Stimulated activated CD4-positive, alpha-beta T cell treated with anti-CD3 and anti-CD28 coated beads, Interleukin-15, amount 100 ng/mL, for 48 hours (primary cell): ENCODE measurements around the gene FAM111B.
A peak's percentile ranks its signal among the peaks of the same experiment; 100 is the strongest.
"Not testable (repeated sequence)": the region's sequence is repeated elsewhere in the genome, so short reads cannot be mapped to it uniquely, and the experiment has no call there.

Experiments used
- DNase-seq, 2 donors: peaks; one replicate each; pipeline ENCODE4 v3.0.0-alpha.2; 2020; ENCODE audit warnings: low read depth in 2 of 2

FAM111B gene, protein sequence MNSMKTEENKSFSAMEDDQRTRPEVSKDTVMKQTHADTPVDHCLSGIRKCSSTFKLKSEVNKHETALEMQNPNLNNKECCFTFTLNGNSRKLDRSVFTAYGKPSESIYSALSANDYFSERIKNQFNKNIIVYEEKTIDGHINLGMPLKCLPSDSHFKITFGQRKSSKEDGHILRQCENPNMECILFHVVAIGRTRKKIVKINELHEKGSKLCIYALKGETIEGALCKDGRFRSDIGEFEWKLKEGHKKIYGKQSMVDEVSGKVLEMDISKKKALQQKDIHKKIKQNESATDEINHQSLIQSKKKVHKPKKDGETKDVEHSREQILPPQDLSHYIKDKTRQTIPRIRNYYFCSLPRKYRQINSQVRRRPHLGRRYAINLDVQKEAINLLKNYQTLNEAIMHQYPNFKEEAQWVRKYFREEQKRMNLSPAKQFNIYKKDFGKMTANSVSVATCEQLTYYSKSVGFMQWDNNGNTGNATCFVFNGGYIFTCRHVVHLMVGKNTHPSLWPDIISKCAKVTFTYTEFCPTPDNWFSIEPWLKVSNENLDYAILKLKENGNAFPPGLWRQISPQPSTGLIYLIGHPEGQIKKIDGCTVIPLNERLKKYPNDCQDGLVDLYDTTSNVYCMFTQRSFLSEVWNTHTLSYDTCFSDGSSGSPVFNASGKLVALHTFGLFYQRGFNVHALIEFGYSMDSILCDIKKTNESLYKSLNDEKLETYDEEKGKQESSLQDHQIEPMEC

GRCh38 chr11:59106363-59107336 is at the start of gene FAM111B:
Gene FAM111B (plus strand): TSS chr11:59107237. CDS start chr11:59109626, 2,389 bp downstream.
- peak; percentile 49 to 57 for DNase-seq

DNA sequence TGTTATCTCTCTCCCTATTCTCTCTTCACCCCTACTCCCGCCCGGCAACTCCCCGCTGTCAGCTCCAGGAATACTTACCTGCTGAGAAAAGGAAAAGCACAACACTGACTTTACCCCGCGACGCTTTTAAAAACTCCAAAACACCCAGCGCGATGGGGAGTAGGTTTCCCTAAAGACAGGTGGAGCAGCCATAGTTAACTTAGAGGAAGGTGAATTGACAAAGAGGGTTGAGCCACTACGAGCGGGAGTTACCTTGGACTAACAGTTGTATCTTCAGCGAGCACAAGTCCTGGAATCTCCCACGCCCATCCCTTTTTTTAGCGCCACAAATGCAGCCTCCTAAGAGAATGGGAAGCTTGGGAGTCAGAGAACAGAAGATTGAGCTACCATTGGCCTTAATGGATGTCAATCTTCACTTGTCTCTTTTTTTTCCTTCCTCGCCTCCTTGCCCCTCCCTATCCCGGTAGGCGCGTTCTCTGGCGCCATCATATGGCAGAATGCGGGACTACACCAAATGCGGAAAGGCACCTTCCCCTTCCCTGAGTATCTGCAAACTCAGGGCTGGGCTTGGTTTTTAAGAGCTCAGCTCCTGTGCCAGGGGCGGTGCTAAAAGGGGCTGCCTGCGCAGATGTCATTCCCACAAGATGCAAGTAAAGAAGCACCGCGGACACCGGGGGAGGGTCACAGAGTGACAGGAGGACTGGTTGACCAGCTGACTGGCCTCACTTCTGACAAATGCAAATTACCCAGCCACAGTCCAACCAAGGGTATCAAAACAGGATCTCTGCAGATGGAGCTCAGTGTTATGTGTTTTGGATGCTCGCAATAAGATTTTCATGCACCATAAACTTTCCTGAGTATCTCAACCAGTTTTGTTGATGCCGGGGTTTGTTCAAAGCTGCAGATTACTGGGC is 48.7 kb upstream of the FAM111B start:
- peak; percentile 64 to 83 for DNase-seq

- DNase-seq = not testable (repeated sequence)
Observed at GRCh38 chr11:59060096-59060495, 46.9 kb upstream of the FAM111B start.

DNA sequence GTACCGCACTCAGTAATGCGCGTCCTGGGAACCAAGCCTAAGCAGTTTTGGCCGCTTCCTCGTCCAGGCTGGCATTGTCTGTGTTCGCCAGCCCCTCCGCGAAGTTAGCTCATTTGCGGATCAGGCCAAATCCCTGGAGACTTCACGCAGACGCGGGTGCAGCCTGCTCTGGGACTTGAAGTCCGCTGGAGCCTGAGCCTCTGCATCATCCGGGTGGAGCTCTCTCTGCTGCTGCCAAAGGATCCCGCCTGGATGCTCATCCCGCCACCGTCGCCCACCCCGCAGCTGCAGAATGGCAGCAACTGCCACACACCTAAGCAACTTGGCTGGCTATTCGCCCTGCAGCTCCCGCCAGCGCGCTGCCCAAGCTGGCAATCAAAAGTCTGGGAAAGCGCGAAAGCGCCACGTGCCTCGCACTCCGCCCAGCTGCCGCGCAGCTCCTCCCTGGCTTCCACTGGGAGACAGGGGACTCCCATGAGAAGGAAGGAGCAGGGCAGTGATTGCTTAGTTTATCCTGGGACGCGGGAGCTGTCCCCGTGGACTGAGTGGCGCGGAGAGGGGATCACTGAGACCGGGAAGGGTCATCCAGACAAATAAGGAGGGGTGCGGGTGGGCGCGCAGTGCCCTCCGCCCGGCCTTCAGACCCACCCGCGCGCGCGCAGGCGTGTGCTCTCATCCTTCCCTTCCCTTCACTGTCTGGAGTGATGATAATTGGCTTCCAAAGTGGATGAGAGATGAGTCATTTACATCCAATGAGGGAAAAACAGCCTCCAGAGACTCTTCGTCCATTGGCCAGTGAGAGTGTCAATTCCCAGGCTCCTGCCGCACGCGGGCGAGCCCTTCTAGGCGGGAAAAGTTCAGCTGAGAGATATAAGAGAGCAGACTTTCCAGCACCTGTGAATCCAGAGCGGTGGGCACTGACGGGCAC is 44.2 kb upstream of the FAM111B start:
- DNase-seq = no peak

DNA sequence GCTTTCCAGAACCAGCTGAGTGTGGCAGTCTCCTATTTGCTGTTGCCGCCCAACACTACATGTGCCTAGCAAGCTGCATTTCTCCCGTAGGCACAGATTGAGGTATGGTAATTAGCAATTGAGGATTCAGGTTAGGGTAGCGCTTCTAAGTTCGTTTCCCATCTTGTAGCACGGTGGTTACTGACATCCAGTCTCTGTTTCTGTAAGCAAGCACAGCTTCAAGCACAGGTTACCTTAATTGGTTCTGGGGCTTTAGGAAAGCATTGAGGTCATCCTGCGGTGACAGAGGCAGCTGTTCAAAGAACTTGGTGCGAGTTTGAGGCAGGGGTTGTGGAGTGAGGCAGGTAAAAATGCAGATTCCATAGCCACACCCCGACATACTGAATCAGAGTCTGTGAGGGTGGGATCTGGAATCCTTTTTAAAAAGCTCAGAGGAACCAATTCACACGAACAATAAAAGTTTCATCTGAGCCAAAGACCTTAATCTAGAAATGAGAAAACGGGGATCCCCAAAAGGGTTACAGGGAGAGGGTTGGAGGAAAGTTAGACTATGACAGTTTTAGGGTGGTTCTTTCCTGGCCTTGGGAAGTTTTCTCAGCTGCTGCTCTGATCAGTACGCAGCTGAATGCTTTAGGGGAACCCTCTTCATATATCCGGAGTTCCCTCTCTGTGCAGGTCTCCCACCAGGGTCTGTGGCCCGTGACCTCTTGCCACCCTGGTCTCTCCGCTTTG is 42.9 kb upstream of the FAM111B start:
- not testable (repeated sequence) for DNase-seq

DNA sequence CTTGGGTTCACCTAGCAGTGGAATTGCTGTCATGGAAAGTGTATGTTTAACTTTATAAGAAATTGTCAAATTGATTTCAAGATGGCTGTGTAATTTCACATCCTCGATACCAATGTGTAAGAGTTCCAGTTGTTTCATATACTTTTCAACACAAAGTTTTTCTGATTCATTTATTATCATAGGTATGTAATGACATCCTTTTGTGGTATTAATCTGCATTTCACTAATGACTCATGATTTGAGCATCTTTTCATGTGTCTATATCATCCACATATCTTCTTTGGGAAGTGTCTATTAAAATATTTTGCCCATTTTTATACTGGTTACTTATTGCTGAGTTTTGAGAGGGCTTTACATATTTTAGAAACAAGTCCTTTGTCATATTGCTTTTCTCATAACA is 38.0 kb upstream of the FAM111B start:
- no peak for DNase-seq

DNA sequence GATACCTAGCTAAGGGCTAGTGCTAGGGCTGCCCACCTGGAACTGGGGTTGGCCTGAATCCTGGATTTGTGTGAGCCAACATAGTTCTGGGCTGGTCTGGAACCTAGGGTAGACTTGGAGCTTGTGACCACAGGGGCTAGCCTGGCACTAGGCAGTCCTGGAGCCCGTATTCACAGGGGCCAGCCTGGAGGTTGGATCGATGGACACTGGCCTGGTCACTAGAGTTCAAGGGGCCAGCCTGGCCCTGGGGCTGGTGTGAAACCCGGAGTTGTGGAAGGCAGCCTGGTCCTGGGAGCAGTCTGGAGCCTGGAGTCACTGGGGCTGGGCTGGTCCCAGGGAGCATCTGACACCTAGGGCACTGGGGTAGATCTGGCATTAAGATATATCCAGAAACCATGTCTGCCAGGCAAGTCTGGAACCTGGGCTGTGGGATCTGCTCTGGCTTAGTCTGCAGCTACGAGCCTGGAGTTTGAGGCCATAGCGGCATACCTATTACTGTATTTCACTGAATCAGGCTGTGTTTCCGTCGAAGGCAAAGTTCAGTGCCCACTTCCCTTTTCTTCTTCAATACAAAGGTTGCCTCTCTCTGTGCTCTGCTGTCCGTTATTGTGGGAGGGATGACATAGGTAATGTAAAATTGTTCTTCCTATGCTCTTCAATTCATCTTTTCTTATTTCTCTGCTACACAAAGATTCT is 30.0 kb upstream of the FAM111B start:
- DNase-seq = no peak

GRCh38 chr11:59078435-59078834 is 28.6 kb upstream of the FAM111B start:
- no peak for DNase-seq

DNA sequence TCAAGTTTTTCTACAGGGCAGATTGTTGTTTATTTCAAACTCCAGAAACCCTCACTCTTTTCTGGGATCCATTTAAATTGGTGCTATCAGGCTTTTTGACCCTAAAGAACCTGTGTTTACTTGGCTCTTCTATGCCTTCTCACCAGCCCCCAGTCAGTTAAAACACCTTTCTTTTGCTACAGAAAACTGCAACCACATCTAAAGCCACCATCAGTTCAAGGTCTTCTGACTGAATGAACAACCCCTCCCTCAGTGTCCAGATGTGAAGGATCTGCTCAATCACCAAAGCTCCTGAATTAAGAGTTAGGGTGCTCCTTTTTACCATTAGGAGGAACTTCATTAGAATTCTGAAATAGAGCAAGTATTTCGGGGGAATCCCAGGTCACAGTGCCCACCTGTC is 28.0 kb upstream of the FAM111B start:
- DNase-seq = no peak

DNA sequence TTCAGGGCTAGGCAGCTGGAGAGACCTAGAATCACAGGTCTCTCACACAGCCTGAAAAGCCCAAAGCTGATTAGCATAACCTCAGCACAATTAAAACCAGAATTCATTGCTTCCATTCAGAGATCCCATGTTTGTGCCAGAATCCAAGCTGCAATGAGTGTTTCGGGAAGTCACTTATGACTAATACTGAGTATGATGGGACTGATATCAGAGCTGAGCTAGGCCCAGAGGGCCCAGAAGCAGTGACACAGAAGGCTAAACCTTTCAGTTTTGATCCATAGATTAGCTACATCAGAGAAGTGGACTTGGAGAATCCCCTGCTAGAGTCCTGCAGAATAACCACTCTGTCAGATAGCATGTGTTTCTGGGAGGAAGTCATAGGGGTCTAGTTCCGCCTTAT is 26.6 kb upstream of the FAM111B start:
- DNase-seq = not testable (repeated sequence)

DNA sequence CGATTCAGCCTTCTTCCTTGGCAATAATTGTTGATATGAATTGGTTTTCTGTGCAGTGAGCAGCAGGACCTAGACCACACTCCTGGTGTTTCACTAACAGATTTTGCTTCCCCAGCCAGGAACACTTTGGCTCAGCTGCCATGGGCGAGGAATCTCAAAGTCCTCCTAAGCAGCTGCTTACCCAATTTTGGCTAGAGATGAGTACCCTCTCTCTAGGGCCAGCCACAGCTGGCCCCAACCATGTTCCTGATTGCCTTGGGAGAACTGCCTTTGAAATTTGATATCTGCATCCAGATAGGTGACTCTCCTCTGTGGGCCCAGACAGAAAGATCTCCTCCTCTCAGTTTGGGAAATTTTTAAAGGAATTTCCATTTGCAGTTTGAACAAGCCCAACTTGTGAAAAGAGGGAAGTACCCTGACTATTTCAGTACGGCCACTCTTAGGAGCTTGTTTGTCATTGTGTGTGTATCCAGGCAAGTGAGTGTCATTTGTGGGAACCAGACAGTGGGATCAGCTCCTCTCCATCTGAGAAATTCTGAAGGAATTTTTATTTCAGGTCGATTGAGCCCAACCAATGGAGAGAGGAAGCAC is 25.5 kb upstream of the FAM111B start:
- DNase-seq = not testable (repeated sequence)

GRCh38 chr11:59086007-59086406 is 21.0 kb upstream of the FAM111B start, which contains the start of gene GLYATL1B:
Gene GLYATL1B (plus strand): TSS chr11:59086307. CDS start chr11:59086307, 0 bp downstream.
- not testable (repeated sequence) for DNase-seq

- DNase-seq = no peak
Observed at GRCh38 chr11:59088162-59088561, 18.9 kb upstream of the FAM111B start.

DNA sequence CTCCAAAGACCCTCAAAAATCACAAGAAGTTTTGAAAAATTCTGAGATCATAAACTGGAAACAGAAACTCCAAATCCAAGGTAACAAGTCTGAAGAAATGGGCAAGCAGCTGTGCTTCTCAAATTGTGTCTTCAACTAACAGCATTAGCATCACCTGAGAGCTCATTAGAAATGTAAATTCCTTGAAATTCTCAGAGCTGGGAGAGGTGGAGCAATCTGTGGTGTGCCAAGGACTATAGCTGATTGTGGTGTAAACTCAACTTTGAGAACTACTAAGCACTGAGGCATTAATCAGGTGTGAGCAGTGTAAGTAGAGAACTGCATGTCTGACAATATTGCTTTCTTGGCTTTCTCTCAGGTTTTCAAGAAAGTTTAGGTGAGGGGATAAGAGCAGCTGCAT is 13.5 kb upstream of the FAM111B start:
- not testable (repeated sequence) for DNase-seq

- DNase-seq = not testable (repeated sequence)
Observed at GRCh38 chr11:59095225-59095624, 11.8 kb upstream of the FAM111B start.

DNA sequence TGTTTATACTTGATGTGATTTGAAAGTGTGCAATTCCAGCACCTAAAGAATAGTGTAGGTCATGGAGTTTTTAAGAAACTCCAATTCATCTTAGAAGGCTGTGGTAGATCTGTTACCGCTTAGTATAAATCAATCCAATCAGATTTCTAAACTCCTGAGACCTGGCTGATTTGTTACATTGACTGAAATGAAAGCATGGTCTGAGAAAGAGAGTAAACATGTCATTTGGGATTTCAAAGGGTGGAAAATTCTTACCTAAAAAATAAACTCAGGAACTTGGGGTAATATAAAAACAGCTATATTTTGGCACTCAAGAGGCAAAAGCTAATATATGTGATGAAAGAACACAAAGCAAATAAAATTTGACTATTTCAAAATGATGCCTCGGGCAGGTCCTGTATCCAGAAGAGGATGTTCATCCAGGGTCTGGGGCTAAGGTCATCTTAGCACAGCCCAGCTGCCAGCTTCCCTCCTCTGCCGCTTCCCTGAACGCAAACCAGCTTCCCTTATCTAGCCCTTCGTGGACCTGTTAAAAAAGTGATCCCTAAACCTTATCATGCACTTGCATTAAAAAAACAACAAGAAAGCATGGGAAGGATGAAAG is 11.0 kb upstream of the FAM111B start:
- DNase-seq = not testable (repeated sequence)

GRCh38 chr11:59097113-59097708 is 9.8 kb upstream of the FAM111B start:
- peak in 1 of 2 donors; percentile 37 for DNase-seq
